WTC11 (cell line): Measurements from ENCODE around the gene RASL12. TPM values are rescaled to one million over a fixed set of nuclear protein-coding genes. Genes with fewer than 3 reads are reported as not detected.

Source experiments
- ATAC-seq: fragments of 200-7000 bp; cut with Tn5 transposase; 2 replicates; pipeline ENCODE4 v1.10.0; 2021; ENCODE audit warnings: mild to moderate bottlenecking, moderate library complexity
- CTCF ChIA-PET: fragments of 300-600 bp; sonication (Branson Sonifier 250); formaldehyde crosslinking; loops from one replicate; lab custom pipeline; 2021; ENCODE audit warnings: antibody characterized with exemption; lab: Charles Lee
- POLR2A ChIA-PET: fragments of 350-600 bp; sonication (Branson Sonifier 250); formaldehyde crosslinking; loops from one replicate; lab custom pipeline; 2021; ENCODE audit warnings: antibody characterized with exemption; lab: Charles Lee
- DNase-seq: peaks from one replicate; pipeline ENCODE4 v3.0.0; 2021; ENCODE audit warnings: low spot score
- H3K27ac Mint-ChIP-seq: 2 replicates; pipeline ENCODE4 v1.8.0; 2021; ENCODE audit warnings: mixed read lengths
- H3K27me3 Mint-ChIP-seq: 2 replicates; pipeline ENCODE4 v1.8.0; 2021; ENCODE audit warnings: low read depth, mild to moderate bottlenecking, moderate library complexity, mixed read lengths
- H3K36me3 Mint-ChIP-seq: 2 replicates; pipeline ENCODE4 v1.8.0; 2021; ENCODE audit warnings: mixed read lengths
- H3K4me1 Mint-ChIP-seq: 2 replicates; pipeline ENCODE4 v1.8.0; 2022; ENCODE audit warnings: mixed read lengths
- H3K4me3 Mint-ChIP-seq: 2 replicates; pipeline ENCODE4 v1.8.0; 2021; ENCODE audit warnings: mild to moderate bottlenecking, moderate library complexity, mixed read lengths
- H3K9me3 Mint-ChIP-seq: 2 replicates; pipeline ENCODE4 v1.8.0; 2021; ENCODE audit warnings: mixed read lengths
- CDX4 ChIP-seq: fragments of 250-450 bp; sonication (Bioruptor Pico); IDR thresholded peaks from 2 replicates; pipeline ENCODE4 v1.9.0; 2021; ENCODE audit warnings: moderate library complexity, mild to moderate bottlenecking, inconsistent platforms, borderline replicate concordance
- HMGA2 ChIP-seq: fragments of 250-450 bp; sonication (Bioruptor Pico); IDR thresholded peaks from 2 replicates; pipeline ENCODE4 v1.4.0; 2021; ENCODE audit warnings: mild to moderate bottlenecking, moderate library complexity
- JAZF1 ChIP-seq: fragments of 250-450 bp; sonication (Bioruptor Pico); IDR thresholded peaks from 2 replicates; pipeline ENCODE4 v1.9.0; 2021; ENCODE audit warnings: moderate library complexity, mild to moderate bottlenecking, inconsistent platforms
- NFYB ChIP-seq: sonication (generic); formaldehyde crosslinking; conservative IDR thresholded peaks from 2 replicates; pipeline ENCODE4 v1.8.0; 2022; ENCODE audit warnings: low read depth, missing genetic modification reagents
- NR1H2 ChIP-seq: sonication (generic); formaldehyde crosslinking; IDR thresholded peaks from 2 replicates; pipeline ENCODE4 v1.9.0; 2021; ENCODE audit warnings: mild to moderate bottlenecking, moderate library complexity, missing genetic modification reagents
- PRDM15 ChIP-seq: sonication (generic); formaldehyde crosslinking; IDR thresholded peaks from 2 replicates; pipeline ENCODE4 v1.8.0; 2022; ENCODE audit warnings: missing genetic modification reagents
- SMAD4 ChIP-seq: sonication (generic); formaldehyde crosslinking; IDR thresholded peaks from 2 replicates; pipeline ENCODE4 v1.8.0; 2022; ENCODE audit warnings: mild to moderate bottlenecking, missing genetic modification reagents
- TCF7 ChIP-seq: sonication (generic); formaldehyde crosslinking; IDR thresholded peaks from 2 replicates; pipeline ENCODE4 v1.8.0; 2022; ENCODE audit warnings: mild to moderate bottlenecking, low read depth, missing genetic modification reagents, moderate library complexity
- TP53 ChIP-seq: sonication (generic); formaldehyde crosslinking; IDR thresholded peaks from 2 replicates; pipeline ENCODE4 v1.8.1; 2023; ENCODE audit warnings: mild to moderate bottlenecking, missing genetic modification reagents
- ZNF281 ChIP-seq: sonication (generic); formaldehyde crosslinking; IDR thresholded peaks from 2 replicates; pipeline ENCODE4 v1.8.0; 2023; ENCODE audit warnings: mild to moderate bottlenecking, missing genetic modification reagents
- ZNF396 ChIP-seq: fragments of 250-450 bp; sonication (Bioruptor Pico); IDR thresholded peaks from 2 replicates; pipeline ENCODE4 v1.8.0; 2021; ENCODE audit warnings: mild to moderate bottlenecking, moderate library complexity, borderline replicate concordance
- ZNF423 ChIP-seq: fragments of 250-450 bp; sonication (Bioruptor Pico); IDR thresholded peaks from 2 replicates; pipeline ENCODE4 v2.1.2; 2022; ENCODE audit warnings: mild to moderate bottlenecking, moderate library complexity
- ZNF671 ChIP-seq: fragments of 250-450 bp; sonication (Bioruptor Pico); IDR thresholded peaks from 2 replicates; pipeline ENCODE4 v1.8.0; 2021; ENCODE audit warnings: mild to moderate bottlenecking
- total RNA-seq: library from RNA; stranded (reverse); gene quantifications from 3 replicates; pipeline ENCODE4 v1.2.3, GENCODE V29; 2021
- TF ChIP-seq, protein P1 (sequence below): sonication (generic); formaldehyde crosslinking; IDR thresholded peaks from 2 replicates; pipeline ENCODE4 v1.8.1; 2023; ENCODE audit warnings: mild to moderate bottlenecking, missing genetic modification reagents, moderate library complexity
- TF ChIP-seq, protein P2 (sequence below): fragments of 200-600 bp; IDR thresholded peaks from 2 replicates; pipeline ENCODE4 v1.8.0; 2022; ENCODE audit warnings: antibody characterized with exemption
- TF ChIP-seq, protein P3 (sequence below): sonication (generic); formaldehyde crosslinking; IDR thresholded peaks from 2 replicates; pipeline ENCODE4 v1.8.0; 2022; ENCODE audit warnings: mild to moderate bottlenecking, missing genetic modification reagents

The RASL12 gene
- total RNA-seq, 1 experiment from 2014 or later, result 5.6 TPM

DNA sequence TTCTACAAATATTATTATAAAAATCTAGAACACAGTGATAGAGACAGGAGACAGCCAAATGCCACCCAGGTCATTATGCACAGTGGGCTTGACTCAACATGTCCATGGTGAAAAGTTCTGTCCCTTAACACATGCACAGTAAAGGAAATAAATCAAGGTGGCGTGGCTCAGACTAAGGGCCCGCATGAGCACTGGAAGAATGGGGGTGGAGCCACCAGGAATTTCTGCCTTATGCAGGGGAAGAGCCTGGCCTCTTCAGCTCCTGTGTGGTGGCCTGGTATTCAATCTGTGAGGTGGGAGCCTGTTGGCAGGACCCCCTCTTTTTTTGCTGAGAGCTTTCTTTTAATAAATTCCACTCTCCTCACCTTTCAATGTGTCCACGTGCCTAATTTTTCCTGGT lies 60.9 kb downstream of the RASL12 start:
- TF ChIP-seq, protein P1, sequence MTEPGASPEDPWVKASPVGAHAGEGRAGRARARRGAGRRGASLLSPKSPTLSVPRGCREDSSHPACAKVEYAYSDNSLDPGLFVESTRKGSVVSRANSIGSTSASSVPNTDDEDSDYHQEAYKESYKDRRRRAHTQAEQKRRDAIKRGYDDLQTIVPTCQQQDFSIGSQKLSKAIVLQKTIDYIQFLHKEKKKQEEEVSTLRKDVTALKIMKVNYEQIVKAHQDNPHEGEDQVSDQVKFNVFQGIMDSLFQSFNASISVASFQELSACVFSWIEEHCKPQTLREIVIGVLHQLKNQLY (CRISPR knock-in tag), result no peak
- TF ChIP-seq ZNF671 (CRISPR knock-in tag) (no peak), NR1H2 (CRISPR knock-in tag) (no peak), PRDM15 (CRISPR knock-in tag) (no peak), ZNF423 (CRISPR knock-in tag) (no peak), ZNF396 (CRISPR knock-in tag) (no peak), TCF7 (no peak), NFYB (CRISPR knock-in tag) (no peak), HMGA2 (no peak), JAZF1 (CRISPR knock-in tag) (no peak), SMAD4 (CRISPR knock-in tag) (no peak), TP53 (no peak), ZNF281 (CRISPR knock-in tag) (no peak), CDX4 (CRISPR knock-in tag) (no peak)
- TF ChIP-seq, protein P2, sequence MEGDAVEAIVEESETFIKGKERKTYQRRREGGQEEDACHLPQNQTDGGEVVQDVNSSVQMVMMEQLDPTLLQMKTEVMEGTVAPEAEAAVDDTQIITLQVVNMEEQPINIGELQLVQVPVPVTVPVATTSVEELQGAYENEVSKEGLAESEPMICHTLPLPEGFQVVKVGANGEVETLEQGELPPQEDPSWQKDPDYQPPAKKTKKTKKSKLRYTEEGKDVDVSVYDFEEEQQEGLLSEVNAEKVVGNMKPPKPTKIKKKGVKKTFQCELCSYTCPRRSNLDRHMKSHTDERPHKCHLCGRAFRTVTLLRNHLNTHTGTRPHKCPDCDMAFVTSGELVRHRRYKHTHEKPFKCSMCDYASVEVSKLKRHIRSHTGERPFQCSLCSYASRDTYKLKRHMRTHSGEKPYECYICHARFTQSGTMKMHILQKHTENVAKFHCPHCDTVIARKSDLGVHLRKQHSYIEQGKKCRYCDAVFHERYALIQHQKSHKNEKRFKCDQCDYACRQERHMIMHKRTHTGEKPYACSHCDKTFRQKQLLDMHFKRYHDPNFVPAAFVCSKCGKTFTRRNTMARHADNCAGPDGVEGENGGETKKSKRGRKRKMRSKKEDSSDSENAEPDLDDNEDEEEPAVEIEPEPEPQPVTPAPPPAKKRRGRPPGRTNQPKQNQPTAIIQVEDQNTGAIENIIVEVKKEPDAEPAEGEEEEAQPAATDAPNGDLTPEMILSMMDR, result no peak
- TF ChIP-seq, protein P3, sequence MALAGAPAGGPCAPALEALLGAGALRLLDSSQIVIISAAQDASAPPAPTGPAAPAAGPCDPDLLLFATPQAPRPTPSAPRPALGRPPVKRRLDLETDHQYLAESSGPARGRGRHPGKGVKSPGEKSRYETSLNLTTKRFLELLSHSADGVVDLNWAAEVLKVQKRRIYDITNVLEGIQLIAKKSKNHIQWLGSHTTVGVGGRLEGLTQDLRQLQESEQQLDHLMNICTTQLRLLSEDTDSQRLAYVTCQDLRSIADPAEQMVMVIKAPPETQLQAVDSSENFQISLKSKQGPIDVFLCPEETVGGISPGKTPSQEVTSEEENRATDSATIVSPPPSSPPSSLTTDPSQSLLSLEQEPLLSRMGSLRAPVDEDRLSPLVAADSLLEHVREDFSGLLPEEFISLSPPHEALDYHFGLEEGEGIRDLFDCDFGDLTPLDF (CRISPR knock-in tag), result no peak
- TF ChIP-seq, all 79 proteins: peak for 0
- H3K4me1 Mint-ChIP-seq, result peaks cover 5% of the 10 kb centered on the region
- no peak overlapping the region for H3K4me3 Mint-ChIP-seq
- H3K27me3 Mint-ChIP-seq, result no peaks in the 10 kb centered on the region
- H3K9me3 Mint-ChIP-seq, result no peaks in the 10 kb centered on the region
- peaks cover 23% of the 10 kb centered on the region for H3K36me3 Mint-ChIP-seq
- 0 out of 2 replicates have a peak overlapping the region, but pooled peaks have one; percentile 41 for H3K27ac Mint-ChIP-seq
- DNase-seq (peak; percentile 31), ATAC-seq (peak; percentile 75)
- POLR2A ChIA-PET, result no interaction called here
- CTCF ChIA-PET, result interaction anchor here (1.0 kb wide), 1 partner anchor 51 kb away, joined by 3 read pairs; no protein-coding TSS in a partner anchor
